NCI-H1092 treated with DMSO at 0.1 percent for 48 hours (cell line): ENCODE results near the gene TSC1.

ENCODE experiments used
- DNase-seq: peaks from one replicate; lab custom pipeline; 2025; lab: John Stamatoyannopoulos, UW

The TSC1 gene

GRCh38 chr9:132862533-132862932 is 81.9 kb downstream of the TSC1 start:
- DNase-seq, result no peak

- DNase-seq, result no peak
Measured at GRCh38 chr9:132861666-132862065, 82.8 kb downstream of the TSC1 start.

- DNase-seq, result no peak
Measured at GRCh38 chr9:132858751-132859150, 85.7 kb downstream of the TSC1 start.

- peak; percentile 32 for DNase-seq
Measured at GRCh38 chr9:132857616-132858342, 86.6 kb downstream of the TSC1 start.

- DNase-seq, result no peak
Measured at GRCh38 chr9:132857031-132857430, 87.4 kb downstream of the TSC1 start.

- DNase-seq, result no peak
Measured at GRCh38 chr9:132855904-132856303, 88.5 kb downstream of the TSC1 start.

- DNase-seq, result no peak
Measured at GRCh38 chr9:132854832-132855231, 89.6 kb downstream of the TSC1 start.

GRCh38 chr9:132853482-132853881 is 90.9 kb downstream of the TSC1 start:
- no peak for DNase-seq

GRCh38 chr9:132849185-132849706 is 95.2 kb downstream of the TSC1 start:
- peak; percentile 70 for DNase-seq

- DNase-seq, result no peak
Measured at GRCh38 chr9:132846918-132847515, 97.4 kb downstream of the TSC1 start.

- no peak for DNase-seq
Measured at GRCh38 chr9:132846109-132846917, 98.1 kb downstream of the TSC1 start.

- no peak for DNase-seq
Measured at GRCh38 chr9:132842124-132843044, 102.0 kb downstream of the TSC1 start.
